ENCODE data around the gene ASXL3. TPM values are rescaled to one million over a fixed set of nuclear protein-coding genes. Genes with fewer than 3 reads are reported as not detected.

Gene ASXL3
- total RNA-seq, 4 donors from 2014 or later = 0.44 to 1.5 (median 0.58) TPM

- TF ChIP-seq CTCF (IDR thresholded peaks at IDR 0.05; ENCODE audit: low read depth) = no peak
Observed at GRCh38 chr18:33712719-33713118, 134.7 kb downstream of the ASXL3 start.

- no peak for TF ChIP-seq CTCF (IDR thresholded peaks at IDR 0.05; ENCODE audit: low read depth)
Observed at GRCh38 chr18:33716061-33716683, 138.2 kb downstream of the ASXL3 start.

- TF ChIP-seq CTCF (IDR thresholded peaks at IDR 0.05; ENCODE audit: low read depth) = no peak
Observed at GRCh38 chr18:33717339-33717738, 139.3 kb downstream of the ASXL3 start.

GRCh38 chr18:33720133-33720532, 142.1 kb downstream of the ASXL3 start:
- TF ChIP-seq CTCF (IDR thresholded peaks at IDR 0.05; ENCODE audit: low read depth) = no peak

- no peak for TF ChIP-seq CTCF (IDR thresholded peaks at IDR 0.05; ENCODE audit: low read depth)
Observed at GRCh38 chr18:33729556-33729955, 151.5 kb downstream of the ASXL3 start.

- no peak for TF ChIP-seq CTCF (IDR thresholded peaks at IDR 0.05; ENCODE audit: low read depth)
Observed at GRCh38 chr18:33733376-33733775, 155.4 kb downstream of the ASXL3 start.

GRCh38 chr18:33735428-33735827, 157.4 kb downstream of the ASXL3 start:
- no peak for TF ChIP-seq CTCF (IDR thresholded peaks at IDR 0.05; ENCODE audit: low read depth)
